Activated naive CD4-positive, alpha-beta T cell treated with anti-CD3 and anti-CD28 coated beads, Interleukin-2, amount 50 U/mL, for 16 hours (primary cell): ENCODE data around the gene PPARA.
"Not testable (repeated sequence)": the region's sequence is repeated elsewhere in the genome, so short reads cannot be mapped to it uniquely, and the experiment has no call there.

Source experiments
- DNase-seq: peaks from one replicate; pipeline ENCODE4 v3.0.0-alpha.2; 2020

PPARA gene

DNA sequence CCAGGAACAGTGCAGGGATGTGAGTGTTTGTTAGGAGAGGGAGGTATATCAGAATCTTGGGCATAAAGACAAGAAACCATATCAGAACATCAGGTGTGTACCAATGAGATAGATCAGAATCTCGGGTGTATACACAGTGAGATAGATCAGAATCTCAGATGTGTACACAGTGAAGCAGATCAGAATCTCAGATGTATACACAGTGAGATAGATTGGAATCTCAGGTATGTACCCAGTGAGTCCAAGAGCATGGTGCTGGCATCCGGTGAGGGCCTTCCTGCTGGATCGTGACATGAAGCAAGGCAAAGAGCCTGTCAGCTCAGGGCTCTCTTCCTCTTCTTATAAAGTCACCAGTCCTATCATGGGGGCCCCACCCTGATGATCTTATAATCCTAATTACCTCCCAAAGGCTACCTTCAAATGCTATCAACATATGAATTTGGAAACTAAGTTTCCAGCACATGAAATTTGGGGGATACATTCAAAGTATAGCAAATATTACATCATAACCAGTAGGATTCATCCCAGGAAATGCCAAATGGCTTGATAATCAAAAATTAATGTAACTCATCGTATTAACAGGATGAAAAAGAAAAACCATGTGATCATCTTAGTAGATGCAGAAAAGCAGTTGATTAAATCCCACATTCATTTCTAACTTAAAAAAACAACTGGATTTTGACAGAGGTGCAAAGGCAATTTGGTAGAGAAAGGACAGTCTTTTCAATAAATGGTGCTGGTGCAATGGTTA lies 28.6 kb downstream of the PPARA start:
- DNase-seq, result no peak

DNA sequence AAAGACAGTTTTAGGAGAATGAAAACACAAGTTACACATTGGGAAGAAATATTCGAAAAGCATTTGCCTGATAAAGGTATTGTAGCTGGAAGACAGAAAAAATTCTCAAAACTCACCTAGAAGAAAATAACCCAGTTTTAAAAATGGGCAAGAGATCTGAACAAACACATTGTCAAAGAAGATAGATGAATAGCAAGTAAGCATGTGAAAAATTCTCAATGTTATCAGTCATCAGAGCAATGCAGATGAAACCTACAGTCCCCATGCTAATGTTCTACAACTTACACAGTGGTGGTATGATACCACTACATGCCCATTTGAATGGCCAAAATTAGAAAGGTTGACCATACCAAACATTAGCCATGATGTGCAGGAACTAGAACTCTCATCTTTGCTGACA lies 29.4 kb downstream of the PPARA start:
- DNase-seq, result no peak

DNA sequence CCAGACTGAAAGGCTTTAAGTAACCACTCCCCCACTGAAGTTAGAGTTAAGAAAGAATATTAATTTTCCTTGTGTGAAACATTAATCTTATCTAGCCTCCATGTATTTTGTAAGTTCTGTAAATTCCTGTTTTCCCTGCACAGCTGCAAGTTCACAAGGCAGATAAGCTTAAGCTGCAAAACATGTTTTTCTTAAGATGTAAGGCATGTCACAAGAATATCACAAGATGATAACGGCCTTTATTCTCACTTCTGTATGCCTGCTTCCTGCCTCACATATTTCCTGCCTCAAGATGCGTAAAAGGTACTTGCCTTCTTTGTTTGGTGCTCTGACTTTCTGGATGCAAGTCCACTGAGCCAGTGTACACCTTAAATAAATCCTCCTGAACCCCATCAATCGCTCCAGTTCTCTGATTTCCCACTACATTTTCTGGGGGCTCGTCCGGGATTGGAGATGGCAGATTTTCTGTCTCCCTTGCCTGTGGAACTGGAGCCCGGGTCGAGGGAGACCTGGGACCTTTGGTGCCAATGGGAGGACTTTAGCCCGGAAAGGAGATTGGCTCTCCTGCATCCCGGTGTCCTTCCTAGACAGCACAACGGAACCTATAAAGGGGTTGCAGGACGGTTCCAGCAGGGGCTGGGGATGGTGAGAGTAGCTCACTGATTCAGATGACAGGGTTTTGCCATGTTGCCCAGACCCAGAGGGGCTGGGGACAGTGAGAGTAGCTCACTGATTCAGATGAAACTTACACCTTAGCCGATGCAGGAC lies 30.2 kb downstream of the PPARA start:
- no peak for DNase-seq

DNA sequence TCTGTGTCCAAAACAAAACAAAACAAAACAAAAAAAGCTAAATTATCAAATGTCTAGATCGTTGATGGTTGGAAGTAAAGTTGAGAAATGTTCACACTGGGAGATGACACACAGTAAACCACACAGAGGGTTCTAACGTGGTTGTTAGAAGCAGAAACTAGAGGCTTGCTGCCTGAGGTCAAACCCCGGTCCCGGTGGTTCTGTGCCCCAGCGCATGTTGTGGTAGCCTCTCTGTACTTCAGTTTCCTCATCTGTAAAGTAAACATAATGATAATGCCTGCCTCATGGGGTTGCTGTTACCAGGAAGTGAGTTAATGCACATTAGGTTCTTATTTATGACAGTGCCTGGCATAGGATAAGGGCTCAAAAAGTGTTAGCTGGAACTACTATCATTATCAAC lies 33.4 kb downstream of the PPARA start:
- DNase-seq, result no peak

DNA sequence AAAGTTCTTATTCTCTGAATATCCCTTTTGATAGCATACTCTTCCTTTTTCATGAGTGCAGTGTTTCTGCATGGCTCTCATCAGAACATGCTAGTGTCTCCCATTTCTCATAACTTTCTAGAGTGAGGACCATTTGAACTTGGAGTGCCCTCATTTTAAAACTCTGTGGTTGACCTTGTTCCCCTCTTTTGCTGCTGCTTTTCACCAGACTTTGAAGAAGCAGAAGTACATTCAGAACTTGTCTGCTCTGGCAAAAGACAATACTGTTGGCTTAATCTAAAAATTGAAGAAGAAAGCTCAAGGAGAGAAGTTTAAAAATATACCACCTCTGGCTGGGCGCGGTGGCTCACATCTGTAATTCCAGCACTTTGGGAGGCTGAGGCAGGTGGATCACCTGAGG lies 35.0 kb downstream of the PPARA start:
- no peak for DNase-seq

DNA sequence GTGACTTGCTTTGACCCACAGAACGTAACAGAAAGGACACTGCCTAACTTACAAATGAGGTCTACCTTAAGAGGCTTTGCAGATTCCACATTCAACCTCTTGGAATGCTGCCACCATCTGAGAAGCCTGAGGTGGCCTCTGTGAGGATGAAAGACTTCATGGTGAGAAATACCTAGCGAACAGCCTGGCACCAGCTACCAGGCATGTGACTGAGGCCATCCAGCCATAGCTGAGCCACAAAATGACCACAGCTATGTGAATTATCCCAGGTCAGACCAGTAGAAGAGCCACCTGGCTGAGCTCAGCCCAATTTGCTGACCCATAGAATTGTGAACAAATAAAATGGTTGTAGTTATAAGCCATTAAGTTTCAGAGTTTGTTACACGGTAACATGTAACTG lies 37.5 kb downstream of the PPARA start:
- no peak for DNase-seq

DNA sequence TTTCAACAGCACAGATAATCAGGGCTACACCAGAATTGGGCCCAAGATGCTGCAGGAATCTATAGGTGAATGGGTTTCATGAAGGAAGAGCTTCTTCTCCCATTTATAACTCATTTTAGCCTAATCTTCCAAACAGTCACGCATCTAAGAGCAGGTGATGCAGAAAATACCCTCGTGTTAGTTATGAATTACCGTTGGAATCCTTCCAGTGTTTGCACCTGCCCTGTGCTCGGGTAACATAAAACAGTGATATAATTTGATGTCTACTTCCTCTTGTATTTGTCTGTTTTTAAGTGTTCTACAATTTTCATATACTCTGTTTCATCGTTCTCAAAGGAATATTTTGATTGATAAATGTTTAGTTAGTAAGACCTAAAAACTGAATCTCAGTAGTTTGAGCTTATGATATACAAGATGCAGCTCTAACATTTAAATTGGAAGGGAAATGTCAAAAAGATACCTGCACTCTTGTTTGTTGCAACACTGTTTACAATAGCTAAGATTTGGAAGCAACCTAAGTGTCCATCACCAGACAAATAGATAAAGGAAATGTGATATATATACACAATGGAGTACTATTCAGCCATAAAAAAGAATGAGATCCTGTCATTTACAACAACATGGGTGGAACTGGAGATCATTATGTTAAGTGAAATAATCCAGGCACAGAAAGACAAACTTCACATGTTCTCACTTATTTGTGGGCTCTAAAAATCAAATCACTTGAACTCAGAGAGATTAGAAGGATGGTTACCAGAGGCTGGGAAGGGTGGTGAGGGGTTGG lies 42.1 kb downstream of the PPARA start:
- DNase-seq, result no peak

DNA sequence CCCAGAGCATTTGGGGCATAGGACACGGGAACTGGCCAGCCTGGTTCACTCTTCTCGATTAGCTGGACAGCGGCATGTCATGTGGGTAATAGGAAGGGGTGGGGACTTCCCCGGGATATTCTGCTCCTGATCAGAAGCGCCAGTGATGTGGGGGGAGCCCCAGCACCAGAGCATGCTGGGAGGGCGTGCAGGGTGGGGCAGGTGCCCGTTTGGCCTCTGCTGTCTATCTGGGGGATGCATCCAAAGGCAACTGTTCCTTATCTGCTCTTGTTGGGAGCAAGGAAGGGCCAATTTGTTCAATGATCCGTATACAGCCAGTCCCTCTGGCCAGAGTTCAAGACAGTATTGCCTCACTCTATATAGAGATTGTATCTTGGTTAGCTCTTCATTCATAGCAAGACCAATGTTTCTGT lies 43.6 kb downstream of the PPARA start:
- no peak for DNase-seq

DNA sequence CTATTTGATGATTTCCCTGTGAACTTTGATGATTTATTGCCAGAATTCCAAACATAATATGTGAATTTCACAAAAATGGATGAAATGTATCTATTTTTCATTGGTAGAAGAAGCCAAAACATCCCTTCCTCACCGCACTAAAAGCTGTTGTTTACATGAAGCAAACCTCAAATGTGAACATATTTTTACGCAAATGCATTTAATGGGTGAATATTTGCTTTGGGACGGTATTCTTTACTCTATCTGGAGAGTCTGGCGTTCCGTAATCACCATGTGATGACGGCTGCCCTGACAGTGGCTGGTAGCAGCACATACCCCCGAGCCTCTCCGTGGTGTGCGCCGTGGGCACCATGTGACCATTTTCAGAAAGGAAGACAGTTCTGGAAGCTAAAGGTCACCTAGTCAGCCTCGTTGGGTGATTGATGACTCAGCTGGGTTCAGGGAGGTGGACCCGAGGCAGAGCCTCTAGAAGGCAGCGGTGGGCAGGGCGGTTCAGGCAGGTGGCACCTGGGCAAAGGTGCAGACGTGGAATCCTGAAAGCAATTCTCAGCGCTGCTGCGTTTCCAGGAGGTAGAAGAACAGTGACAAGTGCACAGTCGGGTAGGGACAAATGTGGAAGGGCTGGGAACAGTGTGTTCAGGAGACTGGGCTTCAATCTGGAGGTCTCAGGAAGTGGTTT lies 45.3 kb downstream of the PPARA start:
- DNase-seq, result no peak

DNA sequence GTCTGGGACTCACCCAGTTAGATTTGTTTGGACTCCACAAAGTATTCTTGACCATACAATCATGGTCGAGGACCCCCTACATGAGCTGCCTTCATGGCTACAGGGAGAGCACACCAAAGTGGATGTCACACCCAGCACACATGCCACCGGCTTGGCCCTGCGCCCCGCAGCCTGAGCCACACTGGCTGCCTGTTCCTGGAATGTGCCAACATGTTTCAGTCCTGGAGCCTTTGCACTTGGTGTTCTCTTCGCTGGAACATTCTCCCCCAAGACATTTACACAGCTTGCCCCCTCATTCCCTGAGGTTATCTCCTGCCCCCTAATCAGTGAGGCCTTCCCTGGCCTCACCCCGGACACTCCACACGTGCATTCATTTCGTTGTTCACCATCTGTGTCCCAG lies 46.0 kb downstream of the PPARA start:
- no peak for DNase-seq

DNA sequence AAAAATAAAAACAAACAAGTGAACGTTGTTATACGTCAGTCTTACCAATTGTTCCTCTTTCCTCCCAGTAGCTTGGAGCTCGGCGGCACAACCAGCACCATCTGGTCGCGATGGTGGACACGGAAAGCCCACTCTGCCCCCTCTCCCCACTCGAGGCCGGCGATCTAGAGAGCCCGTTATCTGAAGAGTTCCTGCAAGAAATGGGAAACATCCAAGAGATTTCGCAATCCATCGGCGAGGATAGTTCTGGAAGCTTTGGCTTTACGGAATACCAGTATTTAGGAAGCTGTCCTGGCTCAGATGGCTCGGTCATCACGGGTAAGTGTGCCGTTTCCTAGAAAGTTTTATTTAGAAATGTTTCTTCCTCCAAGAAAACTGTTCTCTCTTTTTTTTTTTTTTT lies 47.9 kb downstream of the PPARA start:
- no peak for DNase-seq

DNA sequence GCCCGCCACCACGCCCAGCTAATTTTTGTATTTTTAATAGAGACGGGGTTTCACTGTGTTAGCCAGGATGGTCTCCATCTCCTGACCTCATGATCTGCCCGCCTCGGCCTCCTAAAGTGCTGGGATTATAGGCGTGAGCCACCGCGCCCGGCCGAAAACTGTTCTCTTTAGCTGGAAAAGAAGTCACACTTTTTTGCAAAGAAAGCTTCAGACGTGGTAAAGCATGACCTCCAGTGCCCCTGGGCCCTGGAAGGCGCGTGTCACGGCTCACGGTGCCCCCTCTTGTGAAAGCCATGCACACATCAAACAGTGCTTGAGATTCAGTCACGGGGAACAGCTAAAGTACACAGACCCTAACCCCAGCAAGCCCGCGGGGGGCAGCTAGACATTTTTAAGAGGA lies 48.5 kb downstream of the PPARA start:
- DNase-seq, result not testable (repeated sequence)

DNA sequence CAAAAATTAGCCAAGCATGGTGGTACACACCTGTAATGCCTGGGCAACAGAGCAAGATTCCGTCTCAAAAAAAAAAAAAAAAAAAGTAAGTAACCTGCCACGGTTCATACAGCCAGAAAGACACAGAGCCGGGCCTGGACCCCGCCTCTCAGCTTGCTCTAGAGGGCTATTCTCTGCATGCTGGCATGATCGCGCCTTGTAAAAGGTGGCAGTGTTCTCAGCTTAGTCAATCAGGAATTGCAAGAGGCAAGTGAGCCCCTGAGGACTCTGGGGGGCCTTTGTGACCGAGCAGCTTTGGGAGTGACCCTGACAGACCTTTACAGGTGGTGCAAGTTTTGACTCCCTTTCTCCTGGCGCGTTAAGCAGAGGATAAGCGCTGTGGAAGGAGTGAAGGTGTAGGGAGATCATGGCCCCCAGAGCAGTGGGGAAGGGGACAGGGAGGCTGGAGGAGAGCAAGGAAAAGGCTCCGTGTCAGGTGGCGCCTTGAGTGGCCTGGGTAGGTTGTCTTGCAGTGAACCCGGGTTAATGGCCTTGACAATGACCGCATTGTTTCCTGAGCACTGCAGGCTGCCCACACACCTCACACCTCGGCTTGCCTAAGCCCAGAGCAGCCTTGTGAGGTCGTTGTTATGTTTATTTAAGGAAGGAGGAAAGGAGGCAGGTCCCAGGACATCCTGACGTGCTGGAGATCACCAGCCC lies 50.9 kb downstream of the PPARA start:
- DNase-seq, result no peak

DNA sequence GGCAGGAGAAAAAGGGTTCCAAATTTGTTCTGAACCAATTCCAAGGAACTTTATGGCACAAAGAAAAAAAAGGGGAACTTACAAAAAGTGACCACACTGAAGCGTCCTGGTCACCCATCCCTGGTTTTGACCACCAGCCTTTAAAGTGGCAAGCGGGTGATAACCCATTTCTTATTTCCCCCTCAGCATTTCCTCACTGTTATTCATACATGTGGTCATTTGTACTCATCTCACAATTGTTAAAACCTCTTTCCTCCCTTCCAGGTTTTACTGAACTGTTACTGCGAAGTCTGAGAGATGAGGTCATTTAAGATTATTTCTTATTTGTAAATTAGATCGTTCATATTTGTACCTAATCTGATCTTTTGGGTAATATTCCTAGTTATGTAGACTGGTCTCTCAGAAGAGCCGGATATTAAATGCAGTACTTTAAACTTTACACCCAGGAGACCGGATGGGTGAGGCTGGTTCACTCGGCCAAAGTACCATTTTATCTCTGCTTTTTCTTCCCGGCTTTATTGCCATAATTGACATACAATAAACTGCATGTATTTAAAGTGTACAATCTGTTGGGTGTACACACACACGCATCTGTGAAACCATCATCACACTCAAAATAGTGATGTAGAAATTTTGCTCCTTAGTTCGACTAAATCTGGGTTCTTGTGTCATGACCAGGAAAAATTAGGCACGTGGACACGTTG lies 52.7 kb downstream of the PPARA start:
- DNase-seq, result no peak

DNA sequence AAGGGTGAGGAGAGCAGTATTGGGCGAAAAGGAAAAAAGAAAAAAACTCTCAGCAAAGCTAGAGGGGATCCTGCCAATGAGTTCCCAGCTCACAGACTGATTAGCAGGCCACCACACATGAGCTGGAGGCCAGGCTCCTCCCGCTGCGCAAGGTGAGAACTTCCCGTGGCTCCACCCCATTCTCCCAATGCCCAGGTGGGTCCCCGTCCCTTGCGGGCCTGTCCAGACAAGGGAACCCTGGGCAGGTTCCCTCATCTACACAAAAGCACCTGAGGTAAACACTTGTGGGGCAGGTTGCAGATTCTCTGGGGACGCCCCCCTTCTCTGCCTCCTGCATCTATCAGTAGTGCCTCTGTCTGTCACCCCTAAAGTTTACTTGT lies 53.3 kb downstream of the PPARA start:
- DNase-seq, result no peak

DNA sequence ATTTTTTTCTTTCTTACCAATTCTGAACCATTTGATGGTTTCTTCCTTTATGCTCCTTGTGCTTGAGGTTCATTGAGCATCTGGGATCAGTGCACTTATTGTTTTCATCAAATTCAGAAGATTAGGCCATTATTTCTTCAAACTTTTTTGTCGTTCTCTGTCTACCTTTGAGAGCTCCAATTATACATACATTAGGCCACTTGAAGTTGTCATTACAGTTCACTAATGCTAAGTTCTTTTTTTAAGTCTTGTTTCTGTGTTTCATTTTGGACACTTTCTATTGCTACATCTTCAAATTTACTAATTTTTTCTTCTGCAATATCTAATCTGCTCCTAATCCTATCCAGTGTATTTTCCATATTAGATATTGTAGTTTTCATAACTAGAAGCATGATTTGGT lies 58.9 kb downstream of the PPARA start:
- no peak for DNase-seq

DNA sequence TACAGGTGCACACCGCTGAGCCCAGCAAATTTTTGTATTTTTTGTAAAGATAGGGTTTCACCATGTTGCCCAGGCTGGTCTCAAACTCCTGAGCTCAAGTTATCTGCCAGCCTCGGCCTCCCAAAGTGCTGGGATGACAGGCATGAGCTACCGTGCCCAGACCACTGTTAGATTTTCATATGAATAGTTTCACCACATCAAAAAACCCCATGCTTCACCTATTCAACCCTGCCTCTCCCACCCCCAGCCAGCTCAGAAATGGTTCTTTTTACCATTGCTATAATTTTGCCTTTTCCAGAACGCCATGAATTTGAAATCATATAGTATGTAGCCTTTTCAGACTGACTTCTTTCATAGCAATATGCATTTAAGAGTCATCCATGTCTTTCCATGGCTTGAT lies 61.9 kb downstream of the PPARA start:
- DNase-seq, result no peak

DNA sequence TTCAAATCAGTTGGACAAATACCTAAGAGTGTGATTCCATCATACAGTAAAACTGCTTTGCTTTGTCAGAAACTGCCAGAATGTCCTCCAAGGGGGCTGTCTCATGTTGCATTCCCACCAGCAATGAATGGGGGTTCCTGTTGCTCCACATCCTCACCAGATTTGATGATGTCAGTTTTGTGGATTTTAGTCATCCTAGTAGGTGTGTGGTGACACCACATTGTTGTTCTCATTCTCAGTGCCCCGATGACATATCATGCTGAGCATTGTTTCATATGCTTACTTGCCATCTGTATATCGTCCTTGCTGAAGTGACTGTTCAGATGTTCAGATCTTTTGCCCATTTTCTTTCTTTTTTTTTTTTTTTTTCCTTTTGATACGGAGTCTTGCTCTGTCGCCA lies 62.7 kb downstream of the PPARA start:
- no peak for DNase-seq

DNA sequence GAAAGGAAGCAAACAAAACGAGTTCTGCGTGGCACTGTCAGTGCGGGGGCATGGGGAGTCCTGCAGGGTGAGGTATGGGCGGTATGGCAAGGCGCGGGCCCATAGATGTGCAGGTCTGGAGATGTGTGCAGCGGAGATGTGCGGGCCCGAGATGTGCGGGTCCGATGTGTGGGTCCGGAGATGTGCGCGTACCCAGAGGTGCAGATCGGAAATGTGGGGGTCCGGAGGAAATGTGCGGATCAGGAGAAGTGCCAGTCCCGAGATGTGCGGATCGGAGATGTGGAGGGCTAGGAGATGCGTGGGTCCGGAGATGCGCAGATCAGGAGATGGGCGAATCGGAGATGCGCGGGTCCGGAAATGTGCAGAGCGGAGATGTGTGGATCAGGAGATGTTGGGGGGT lies 63.8 kb downstream of the PPARA start:
- DNase-seq, result no peak

DNA sequence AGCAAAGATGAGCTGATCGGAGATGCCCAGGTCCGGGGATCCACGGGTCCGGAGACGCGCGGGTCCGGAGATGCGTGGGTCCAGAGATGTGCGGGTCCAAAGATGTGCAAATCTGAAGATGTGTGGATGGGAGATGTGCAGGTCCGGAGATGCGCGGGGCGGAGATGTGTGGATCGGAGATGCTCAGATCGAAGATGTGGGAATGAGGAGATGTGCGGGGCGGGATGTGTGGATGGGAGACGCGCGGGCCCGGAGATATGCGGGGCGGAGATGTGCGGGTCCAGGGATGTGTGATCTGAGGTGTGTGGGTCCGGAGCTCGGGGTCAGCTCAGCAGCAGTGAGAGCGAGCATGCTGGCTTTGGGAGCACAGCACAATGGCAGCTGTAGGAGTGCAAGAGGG lies 64.3 kb downstream of the PPARA start:
- no peak for DNase-seq

DNA sequence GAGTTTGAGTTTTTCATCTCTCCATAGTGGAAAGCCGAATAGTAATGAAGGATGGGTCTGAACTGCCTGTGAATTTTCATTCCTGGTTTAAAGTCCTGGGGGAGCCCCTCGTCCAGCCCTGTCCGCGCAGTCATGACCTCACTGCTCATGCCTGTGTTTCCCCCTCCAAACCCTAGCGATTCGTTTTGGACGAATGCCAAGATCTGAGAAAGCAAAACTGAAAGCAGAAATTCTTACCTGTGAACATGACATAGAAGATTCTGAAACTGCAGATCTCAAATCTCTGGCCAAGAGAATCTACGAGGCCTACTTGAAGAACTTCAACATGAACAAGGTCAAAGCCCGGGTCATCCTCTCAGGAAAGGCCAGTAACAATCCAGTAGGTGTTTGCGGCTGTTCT lies 69.3 kb downstream of the PPARA start:
- DNase-seq, result no peak

DNA sequence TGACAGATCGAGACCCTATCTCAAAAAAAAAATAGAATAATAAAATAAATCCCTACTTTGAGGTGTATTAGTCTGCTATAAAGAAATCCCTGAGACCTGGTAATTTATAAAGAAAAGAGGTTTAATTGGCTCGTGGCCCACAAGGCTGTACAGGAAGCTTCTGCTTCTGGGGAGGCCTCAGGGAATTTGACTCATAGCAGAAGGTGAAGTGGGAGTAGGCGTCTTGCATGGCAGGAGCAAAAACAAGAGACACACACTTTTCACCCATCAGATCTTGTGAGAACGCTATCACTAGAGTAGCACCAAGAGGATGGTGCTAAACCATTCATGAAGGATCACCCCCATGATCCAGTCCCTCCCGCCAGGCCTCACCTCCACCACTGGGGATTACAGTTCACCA lies 70.6 kb downstream of the PPARA start:
- DNase-seq, result no peak
